Smooth muscle cell (in vitro differentiated cells): ENCODE results near the gene MAP1S. TPM values are rescaled to one million over a fixed set of nuclear protein-coding genes. Genes with fewer than 3 reads are reported as not detected.

ENCODE experiments used
- DNase-seq: peaks from one replicate; lab custom pipeline; 2025; ENCODE audit not compliant: unreplicated experiment; lab: John Stamatoyannopoulos, UW
- H2AFZ ChIP-seq: fragments of 200-600 bp; sonication (generic); 2 replicates; pipeline ENCODE4 v1.6.0; 2016; ENCODE audit warnings: antibody characterized with exemption, low read depth, mild to moderate bottlenecking
- H3F3A ChIP-seq: fragments of 200-600 bp; sonication (generic); 2 replicates; pipeline ENCODE4 v1.6.0; 2017; ENCODE audit warnings: antibody characterized with exemption, low read depth
- H3K27ac ChIP-seq: fragments of 200-600 bp; sonication (generic); 2 replicates; pipeline ENCODE4 v1.5.1; 2016; ENCODE audit warnings: low read depth, mild to moderate bottlenecking
- H3K27me3 ChIP-seq: fragments of 200-600 bp; sonication (generic); 2 replicates; pipeline ENCODE4 v1.6.1; 2016; ENCODE audit warnings: low read depth, mild to moderate bottlenecking
- H3K36me3 ChIP-seq: fragments of 200-600 bp; sonication (generic); 2 replicates; pipeline ENCODE4 v1.5.1; 2016; ENCODE audit warnings: low read depth
- H3K4me1 ChIP-seq: fragments of 200-600 bp; sonication (generic); 2 replicates; pipeline ENCODE4 v1.5.1; 2016; ENCODE audit warnings: low read depth
- H3K4me2 ChIP-seq: fragments of 200-600 bp; sonication (generic); 2 replicates; pipeline ENCODE4 v1.6.0; 2016; ENCODE audit warnings: mild to moderate bottlenecking
- H3K4me3 ChIP-seq: fragments of 200-600 bp; sonication (generic); 2 replicates; pipeline ENCODE4 v1.5.1; 2016; ENCODE audit warnings: mild to moderate bottlenecking
- H3K79me2 ChIP-seq: fragments of 200-600 bp; sonication (generic); 2 replicates; pipeline ENCODE4 v1.6.0; 2016; ENCODE audit warnings: low read depth, mild to moderate bottlenecking
- H3K9ac ChIP-seq: fragments of 200-600 bp; sonication (generic); 2 replicates; pipeline ENCODE4 v1.6.0; 2016; ENCODE audit warnings: low read depth
- H3K9me3 ChIP-seq: fragments of 200-600 bp; sonication (generic); replicated peaks from 2 replicates; pipeline ENCODE4 v1.5.1; 2016; ENCODE audit warnings: low read depth
- H4K20me1 ChIP-seq: fragments of 200-600 bp; sonication (generic); 2 replicates; pipeline ENCODE4 v1.6.0; 2016; ENCODE audit warnings: low read depth
- CTCF ChIP-seq: fragments of 200-600 bp; sonication (generic); IDR thresholded peaks from 2 replicates; pipeline ENCODE4 v1.5.1; 2017; ENCODE audit warnings: borderline replicate concordance, mild to moderate bottlenecking, antibody characterized with exemption; ENCODE audit not compliant: insufficient read depth, poor library complexity, severe bottlenecking
- WGBS: methylation state at CpG from one replicate; pipeline ENCODE4 v1.1.7; 2016; ENCODE audit warnings: low lambda C conversion rate; 5-methylcytosine and 5-hydroxymethylcytosine counted together
- polyA plus RNA-seq: library from polyadenylated mRNA; unstranded; fragments of >200 nt; fragmentation: Nextera tagmentation; extraction: Ambion mirVana; gene quantifications from 2 replicates; pipeline ENCODE4 v1.2.1, GENCODE V29; 2016
- total RNA-seq: library from RNA; depleted of rRNA; stranded (reverse); fragments of >200 nt; gene quantifications from 2 replicates; pipeline ENCODE4 v1.2.3, GENCODE V29; 2014

Gene MAP1S
- total and polyA plus RNA-seq, 2 experiments from 2014 or later: 10.2 to 62.1 TPM

DNA sequence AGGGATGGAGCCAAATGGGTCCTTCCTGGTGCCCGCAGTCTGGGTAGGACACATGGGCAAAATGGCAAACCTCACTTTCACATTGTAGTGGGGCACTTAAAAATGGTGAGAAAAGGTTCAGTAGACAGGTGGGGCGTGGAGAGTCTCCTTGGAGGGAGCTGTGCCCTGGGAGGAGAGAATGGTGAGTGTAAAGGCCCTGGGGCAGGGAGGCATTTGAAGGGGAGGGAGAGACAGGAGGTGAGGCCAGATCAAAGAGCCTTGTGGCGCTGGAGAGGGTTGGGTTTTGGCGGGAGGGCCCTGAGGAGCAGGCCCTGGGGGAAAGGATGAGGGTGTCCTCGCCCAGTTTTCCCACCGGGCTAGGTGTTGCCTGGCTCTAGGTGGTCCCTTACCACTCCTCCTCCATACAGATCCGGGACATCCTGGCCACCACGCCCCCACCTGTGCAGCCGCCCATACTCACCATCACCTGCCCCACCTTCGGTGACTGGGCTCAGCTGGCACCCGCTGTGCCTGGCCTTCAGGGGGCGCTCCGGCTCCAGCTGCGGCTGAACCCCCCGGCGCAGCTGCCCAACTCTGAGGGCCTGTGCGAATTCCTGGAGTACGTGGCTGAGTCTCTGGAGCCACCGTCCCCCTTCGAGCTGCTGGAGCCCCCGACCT is 6.3 kb downstream of the MAP1S start:
- H3K9me3 ChIP-seq: no peaks in the 10 kb centered on the region
- H4K20me1 ChIP-seq: peaks cover 54% of the 10 kb centered on the region
- 91% methylated on average over 21 of the region's 21 CpGs for WGBS
- H3K27ac ChIP-seq: no peak overlapping the region
- H3K4me3 ChIP-seq: no peak overlapping the region
- TF ChIP-seq CTCF: peak; percentile 30
- peaks cover 34% of the 10 kb centered on the region for H3K79me2 ChIP-seq
- peaks cover 5% of the 10 kb centered on the region for H3K36me3 ChIP-seq
- H3K9ac ChIP-seq: no peak overlapping the region
- no peaks in the 10 kb centered on the region for H3K27me3 ChIP-seq
- no peak overlapping the region for H2AFZ ChIP-seq
- no peak overlapping the region for H3K4me2 ChIP-seq
- H3F3A ChIP-seq: no peaks in the 10 kb centered on the region
- H3K4me1 ChIP-seq: peaks cover 3% of the 10 kb centered on the region
- no peak for DNase-seq

- DNase-seq: no peak
- Histone ChIP-seq H3K4me2 (no peak overlapping the region), H3K36me3 (peaks cover 8% of the 10 kb centered on the region), H3K9ac (no peak overlapping the region), H3K27me3 (no peaks in the 10 kb centered on the region), H2AFZ (no peak overlapping the region), H3K27ac (no peak overlapping the region), H3K9me3 (no peaks in the 10 kb centered on the region), H3F3A (no peaks in the 10 kb centered on the region), H3K79me2 (peaks cover 34% of the 10 kb centered on the region), H3K4me1 (no peaks in the 10 kb centered on the region), H3K4me3 (no peak overlapping the region), H4K20me1 (peaks cover 52% of the 10 kb centered on the region)
- 98% methylated on average over 43 of the region's 59 CpGs for WGBS
- TF ChIP-seq CTCF: no peak
Measured at GRCh38 chr19:17726136-17726741, 7.0 kb downstream of the MAP1S start.

GRCh38 chr19:17726964-17727773 is 7.9 kb downstream of the MAP1S start:
- 97% methylated on average over 62 of the region's 62 CpGs for WGBS
- Histone ChIP-seq H3K4me1 (no peaks in the 10 kb centered on the region), H3K9ac (no peak overlapping the region), H3K4me2 (no peak overlapping the region), H3K4me3 (no peak overlapping the region), H3K79me2 (peaks cover 37% of the 10 kb centered on the region), H4K20me1 (peaks cover 52% of the 10 kb centered on the region), H3K36me3 (peaks cover 11% of the 10 kb centered on the region), H3K27ac (no peak overlapping the region), H2AFZ (no peak overlapping the region), H3F3A (no peaks in the 10 kb centered on the region), H3K27me3 (no peaks in the 10 kb centered on the region), H3K9me3 (no peaks in the 10 kb centered on the region)
- no peak for DNase-seq
- TF ChIP-seq CTCF: no peak
